GM18526 (cell line): ENCODE results near the gene CAB39L.

Source experiments
- POLR2A ChIP-seq: IDR thresholded peaks from 3 replicates; pipeline ENCODE4 v1.6.1; 2011; ENCODE audit not compliant: insufficient read length; ENCODE audit errors: extremely low read depth

The CAB39L gene

DNA sequence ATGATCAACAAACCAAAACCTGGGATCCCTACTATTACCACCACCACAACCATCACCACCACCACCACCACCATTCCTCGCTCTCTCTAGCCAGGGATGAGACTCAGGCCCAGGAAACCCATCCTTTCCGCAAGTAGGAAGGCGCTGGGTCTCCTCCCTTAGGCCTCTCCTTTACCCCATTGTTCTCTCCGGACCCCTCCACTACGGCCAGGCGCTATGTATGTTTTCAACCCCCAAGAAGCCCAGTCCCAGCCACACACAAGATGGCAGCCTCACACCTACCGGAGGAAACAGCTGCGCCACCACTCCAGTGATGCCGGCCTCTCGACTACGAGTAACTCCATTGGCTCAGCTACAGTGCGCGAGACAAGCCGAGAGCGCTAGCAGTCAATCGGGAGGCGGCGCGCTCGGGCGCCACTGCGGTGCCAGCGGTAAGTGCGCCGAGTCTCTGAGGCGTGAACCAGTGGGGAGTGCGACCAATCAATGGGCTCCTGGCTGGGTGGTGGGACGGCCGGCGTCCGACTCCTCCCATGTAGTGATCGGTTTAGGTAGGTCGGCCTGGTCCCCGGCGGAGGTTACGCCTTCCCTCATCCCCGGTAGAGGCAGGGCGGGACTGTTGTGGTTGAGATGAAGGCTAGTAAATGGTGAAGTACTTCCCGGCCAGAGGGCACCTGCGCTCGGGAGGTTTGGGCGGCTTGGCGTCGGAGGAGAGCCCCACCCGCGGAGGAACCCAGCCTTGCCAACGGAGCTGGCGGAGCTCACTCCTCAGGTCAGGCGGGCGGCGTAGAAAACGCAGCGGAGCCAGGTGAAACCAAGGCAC lies at the start of gene CAB39L, which contains the start of gene SETDB2:
Gene CAB39L (minus strand): TSS at position 361 of the 820 bp plus-strand sequence. CDS start 61,154 bp downstream, outside the sequence.
Gene SETDB2 (plus strand): TSS at position 571 of the 820 bp plus-strand sequence. CDS start 7,620 bp downstream, outside the sequence.
- peak; percentile 85 for TF ChIP-seq POLR2A

DNA sequence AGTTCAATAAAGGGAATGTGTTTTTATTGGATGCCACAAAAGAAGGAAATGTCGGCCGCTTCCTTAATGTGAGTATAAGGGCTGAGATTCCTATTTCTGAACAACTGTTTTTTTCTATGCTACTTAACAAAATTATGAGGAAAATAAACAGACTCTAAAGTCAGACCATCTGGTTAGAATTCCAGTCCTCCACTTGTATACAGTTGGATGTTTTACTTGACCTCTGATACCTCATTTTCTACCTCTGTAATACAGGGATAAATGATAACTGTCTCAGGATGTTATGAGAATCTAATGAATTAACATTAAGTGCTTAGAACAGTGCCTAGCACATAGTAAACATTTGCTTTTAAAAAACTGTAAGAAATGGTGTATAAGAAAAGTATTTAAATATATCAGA lies 44.7 kb upstream of the CAB39L start:
- no peak for TF ChIP-seq POLR2A

GRCh38 chr13:49481788-49482187 lies 37.9 kb upstream of the CAB39L start:
- no peak for TF ChIP-seq POLR2A

DNA sequence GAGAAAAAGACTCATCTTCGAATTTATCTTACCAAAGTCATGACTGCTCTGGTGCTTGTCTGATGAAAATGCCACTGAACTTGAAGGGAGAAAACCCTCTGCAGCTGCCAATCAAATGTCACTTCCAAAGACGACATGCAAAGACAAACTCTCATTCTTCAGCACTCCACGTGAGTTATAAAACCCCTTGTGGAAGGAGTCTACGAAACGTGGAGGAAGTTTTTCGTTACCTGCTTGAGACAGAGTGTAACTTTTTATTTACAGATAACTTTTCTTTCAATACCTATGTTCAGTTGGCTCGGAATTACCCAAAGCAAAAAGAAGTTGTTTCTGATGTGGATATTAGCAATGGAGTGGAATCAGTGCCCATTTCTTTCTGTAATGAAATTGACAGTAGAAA lies 32.7 kb upstream of the CAB39L start:
- no peak for TF ChIP-seq POLR2A

- no peak for TF ChIP-seq POLR2A
These were observed 28.3 kb upstream of the CAB39L start for GRCh38 chr13:49472186-49472585.

DNA sequence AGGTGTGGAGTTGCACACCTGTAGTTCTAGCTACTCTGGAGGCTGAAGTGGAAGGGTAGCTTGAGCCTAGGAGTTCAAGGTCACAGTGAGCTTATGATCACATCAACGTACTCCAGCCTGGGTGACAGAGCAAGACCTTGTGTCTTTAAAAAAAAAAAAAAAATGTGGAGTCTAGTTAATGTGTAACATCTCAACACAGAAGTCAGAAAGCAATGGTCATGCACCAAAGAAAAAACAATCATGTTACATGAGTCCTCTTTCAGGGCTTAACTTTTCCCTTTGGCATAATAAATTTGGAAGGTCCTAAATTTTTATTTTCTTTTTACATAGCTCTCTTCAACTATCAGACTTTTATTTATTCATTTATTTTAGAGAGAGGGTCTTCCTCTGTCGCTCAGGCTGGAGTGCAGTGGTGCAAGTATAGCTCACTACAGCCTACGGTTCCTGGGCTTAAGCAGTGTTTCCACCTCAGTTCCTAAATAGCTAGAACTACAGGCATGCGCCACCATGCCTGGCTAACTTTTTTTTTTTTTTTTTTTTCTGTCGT lies 22.5 kb upstream of the CAB39L start:
- TF ChIP-seq POLR2A = no peak

- TF ChIP-seq POLR2A = no peak
These were observed 20.9 kb upstream of the CAB39L start for GRCh38 chr13:49464621-49465325.

- no peak for TF ChIP-seq POLR2A
These were observed 20.2 kb upstream of the CAB39L start for GRCh38 chr13:49464085-49464484.

- TF ChIP-seq POLR2A = no peak
These were observed 15.7 kb upstream of the CAB39L start for GRCh38 chr13:49459580-49459979.

DNA sequence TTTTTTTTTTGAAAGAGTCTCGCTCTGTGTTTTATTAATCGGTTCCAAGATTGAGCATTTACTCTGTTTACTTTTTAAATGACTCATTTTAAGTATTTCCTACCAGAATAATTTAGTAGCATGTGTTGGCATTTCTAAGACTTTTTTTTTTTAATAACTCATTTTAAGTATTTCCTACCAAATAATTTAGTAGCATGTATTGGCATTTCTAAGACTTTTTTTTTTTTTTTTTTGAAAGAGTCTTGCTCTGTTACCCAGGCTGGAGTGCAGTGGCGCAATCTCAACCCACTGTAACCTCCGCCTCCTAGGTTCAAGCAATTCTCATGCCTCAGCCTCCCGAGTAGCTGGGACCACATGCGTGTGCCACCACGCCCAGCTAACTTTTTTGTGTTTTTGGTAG lies 13.4 kb upstream of the CAB39L start:
- no peak for TF ChIP-seq POLR2A

DNA sequence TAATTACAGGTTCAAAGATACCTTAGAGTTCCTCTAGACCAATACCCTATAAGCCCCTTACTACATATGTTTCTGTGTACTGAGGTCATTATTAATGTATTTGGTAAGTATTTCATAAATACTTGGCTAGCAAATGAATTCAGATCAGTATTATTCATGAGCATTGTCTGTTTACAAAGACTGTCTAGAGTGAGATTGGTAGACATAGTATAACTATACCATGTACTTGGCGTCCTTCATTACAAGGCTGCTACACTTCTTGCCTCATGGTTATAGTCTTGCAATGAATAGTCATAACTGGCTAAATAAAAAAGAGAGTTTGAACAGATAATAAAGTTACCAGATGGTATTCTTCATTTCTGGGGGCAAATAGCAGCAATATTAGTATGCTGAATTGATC lies 12.3 kb upstream of the CAB39L start:
- no peak for TF ChIP-seq POLR2A

DNA sequence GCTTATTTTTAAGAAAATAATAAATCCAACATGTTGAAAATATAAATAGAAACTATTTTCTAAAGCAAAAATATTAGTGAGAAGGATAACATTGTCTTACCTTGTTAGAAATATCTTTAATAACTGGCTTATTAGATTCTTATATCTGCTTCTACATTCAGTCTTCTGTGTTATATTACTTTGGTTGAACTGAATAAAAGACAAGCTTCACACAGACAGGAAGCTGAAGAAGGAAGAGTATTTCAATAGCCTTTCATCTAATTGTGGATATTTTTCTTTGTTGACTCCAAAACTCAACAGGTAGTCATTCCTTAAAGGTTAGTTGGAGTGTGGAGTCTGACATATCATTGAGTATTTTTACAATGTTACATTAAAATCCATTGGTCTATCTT lies 11.1 kb upstream of the CAB39L start:
- TF ChIP-seq POLR2A = no peak

DNA sequence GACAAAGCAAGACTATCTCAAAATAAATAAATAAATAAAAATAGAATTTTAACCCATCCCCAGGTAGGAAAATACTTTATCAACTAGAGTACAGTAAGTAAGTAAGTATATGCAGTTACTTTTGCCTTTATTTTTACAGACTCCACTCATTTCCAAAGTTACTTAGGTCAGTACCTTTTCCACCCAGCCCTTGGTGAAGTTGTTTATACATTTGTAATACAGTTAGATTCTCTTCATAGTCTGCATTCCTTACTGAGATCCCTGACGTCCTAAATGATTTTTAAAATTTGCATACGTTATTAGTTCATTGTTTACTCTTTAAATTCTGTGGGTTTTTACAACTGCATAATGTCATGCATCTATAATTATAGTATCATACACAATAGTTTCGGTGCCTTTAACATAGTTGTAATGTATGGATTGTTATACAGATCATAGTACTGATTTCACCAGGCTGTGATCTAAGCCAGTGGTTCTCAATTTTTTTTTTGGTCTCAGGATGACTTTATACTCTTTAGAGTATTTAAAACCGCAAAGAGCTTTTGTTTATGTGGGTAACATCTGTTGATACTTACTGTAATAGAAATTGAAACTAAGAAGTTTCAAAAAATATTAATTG lies 10.6 kb upstream of the CAB39L start:
- no peak for TF ChIP-seq POLR2A

DNA sequence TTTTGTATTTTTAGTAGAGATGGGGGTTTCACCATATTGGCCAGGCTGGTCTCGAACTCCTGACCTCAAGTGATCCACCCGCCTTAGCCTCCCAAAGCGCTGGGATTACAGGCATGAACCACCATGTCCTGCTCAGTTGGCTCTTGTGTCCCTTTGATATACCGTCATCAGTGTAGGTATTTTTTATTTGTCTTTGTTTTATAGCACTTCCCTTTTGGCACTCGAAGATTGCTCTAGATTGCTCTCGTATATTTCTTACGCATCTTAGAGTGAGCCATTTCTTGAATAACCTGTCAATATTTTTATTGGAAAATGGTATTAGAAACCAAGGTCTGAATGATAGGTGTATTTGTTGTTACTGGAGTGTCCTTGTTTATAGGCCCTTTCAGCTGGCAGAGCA lies 9.6 kb upstream of the CAB39L start:
- no peak for TF ChIP-seq POLR2A

DNA sequence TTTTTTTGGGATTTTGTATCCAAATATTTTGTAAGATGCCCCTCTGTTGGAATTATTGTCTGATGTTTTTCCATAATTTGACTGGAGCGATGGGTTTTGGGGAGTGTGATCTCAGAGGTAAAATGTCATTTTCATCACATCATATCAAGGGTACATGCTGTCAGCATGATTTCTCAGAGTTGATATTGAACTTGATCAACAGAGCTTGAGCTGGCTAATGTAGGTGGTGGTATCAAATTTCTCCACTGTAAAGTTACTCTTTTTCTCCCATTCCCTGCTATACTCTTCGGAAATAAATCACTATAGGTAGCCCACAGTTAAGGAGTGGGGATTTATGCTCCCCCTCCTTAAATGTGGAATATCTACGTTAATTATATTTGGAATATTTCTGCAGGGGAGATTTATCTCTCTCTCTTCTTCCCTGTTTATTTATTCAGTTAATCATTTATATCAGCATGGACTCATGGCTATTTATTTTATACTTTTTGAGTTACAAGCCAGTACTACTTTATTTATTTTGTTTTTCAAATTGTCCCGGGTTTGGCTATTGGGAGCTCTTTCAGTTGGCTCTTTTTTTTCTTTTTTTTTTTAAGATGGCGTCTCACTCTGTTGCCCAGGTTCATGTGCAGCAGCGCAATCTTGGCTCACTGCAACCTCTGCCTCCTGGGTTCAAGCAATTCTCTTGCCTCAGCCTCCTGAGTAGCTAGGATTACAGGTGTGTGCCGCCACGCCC lies 9.0 kb upstream of the CAB39L start:
- TF ChIP-seq POLR2A = no peak
